Superior temporal gyrus (tissue), 1 donor: ENCODE results near the gene PLOD1.
"Not testable (repeated sequence)": the region's sequence is repeated elsewhere in the genome, so short reads cannot be mapped to it uniquely, and the experiment has no call there.

Experiments
- DNase-seq: peaks from one replicate; pipeline ENCODE4 v3.0.0-alpha.2; 2016; ENCODE audit errors: extremely low spot score

The PLOD1 gene

DNA sequence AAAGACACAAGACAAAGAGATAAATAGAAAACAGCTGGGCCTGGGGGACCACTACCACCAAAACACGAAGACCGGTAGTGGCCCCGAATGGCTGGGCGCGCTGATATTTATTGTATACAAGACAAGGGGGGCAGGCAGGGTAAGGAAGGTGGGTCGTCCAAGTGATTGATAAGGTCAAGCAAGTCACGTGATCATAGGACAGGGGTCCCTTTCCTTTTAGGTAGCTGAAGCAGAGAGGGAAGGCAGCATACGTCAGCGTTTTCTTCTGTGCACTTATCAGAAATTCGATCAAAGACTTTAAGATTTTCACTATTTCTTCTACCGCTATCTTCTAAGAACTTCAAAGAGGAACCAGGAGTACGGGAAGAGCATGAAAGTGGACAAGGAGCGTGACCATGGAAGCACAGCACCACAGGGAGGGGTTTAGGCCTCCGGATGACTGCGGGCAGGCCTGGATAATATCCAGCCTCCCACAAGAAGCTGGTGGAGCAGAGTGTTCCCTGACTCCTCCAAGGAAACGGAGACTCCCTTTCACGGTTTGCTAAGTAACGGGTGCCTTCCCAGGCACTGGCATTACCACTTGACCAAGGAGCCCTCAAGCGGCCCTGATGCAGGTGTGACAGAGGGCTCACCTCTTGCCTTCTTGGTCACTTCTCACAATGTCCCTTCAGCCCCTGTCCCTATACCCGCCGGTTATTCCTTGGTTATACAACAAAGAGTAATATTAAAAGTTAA lies 21.9 kb upstream of the PLOD1 start:
- not testable (repeated sequence) for DNase-seq

DNA sequence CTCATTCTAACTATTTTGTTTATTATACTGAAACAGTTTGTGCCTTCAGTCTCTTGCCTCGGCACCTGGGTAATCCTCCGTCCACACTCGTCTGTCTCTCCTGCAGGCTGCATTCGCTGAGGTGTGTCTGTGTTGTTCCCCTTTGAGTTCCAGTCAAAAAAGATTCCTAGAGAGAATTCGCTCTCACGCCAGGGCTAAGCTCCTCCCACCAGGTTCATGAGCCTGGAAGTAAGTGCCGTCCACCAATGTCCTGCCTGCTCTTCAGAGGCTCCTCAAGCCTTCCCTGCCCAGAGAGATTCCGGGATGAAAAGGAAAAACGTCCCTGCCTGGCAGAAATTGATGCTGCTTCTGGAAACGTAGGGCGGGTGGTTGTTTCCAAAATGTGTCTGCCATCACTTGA lies 21.2 kb upstream of the PLOD1 start:
- no peak for DNase-seq

GRCh38 chr1:11914024-11914423 lies 20.5 kb upstream of the PLOD1 start:
- no peak for DNase-seq

DNA sequence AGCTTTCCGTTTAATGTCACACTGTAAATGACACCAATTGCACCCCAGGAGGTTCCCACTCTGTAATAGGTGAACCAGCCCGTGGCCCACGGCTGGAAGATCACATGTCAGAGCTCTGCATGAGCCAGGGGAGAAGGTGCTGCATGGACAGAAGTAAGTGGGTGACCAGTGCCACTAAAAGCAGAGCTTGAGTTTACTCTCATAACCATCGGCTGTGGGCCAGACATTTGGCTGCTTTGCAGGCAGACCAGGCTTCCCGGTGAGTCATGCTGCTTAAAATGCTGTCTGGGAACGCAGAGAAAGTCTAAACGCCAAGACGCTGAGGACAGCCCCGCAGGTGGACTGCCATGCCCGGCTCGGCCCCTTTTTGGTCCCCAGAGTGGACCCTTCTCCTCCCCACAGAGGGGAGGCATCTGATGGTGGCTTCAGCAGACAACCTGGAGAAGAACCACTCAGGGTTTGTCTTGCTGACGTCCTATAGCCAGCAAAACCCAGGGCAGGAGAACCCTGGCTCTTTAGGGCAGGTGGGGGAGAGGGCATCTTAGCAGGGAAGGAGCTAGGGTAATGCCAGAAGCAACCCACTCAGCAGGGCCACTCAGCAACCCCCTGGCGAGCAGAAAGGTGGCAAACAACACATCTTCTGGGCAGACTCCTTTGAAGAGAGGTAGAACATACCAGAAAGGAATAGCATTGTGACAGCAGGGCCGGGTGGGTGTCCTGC lies 15.6 kb upstream of the PLOD1 start:
- peak; percentile 75 for DNase-seq

- DNase-seq = no peak
These were observed 14.9 kb upstream of the PLOD1 start for GRCh38 chr1:11919621-11920020.

DNA sequence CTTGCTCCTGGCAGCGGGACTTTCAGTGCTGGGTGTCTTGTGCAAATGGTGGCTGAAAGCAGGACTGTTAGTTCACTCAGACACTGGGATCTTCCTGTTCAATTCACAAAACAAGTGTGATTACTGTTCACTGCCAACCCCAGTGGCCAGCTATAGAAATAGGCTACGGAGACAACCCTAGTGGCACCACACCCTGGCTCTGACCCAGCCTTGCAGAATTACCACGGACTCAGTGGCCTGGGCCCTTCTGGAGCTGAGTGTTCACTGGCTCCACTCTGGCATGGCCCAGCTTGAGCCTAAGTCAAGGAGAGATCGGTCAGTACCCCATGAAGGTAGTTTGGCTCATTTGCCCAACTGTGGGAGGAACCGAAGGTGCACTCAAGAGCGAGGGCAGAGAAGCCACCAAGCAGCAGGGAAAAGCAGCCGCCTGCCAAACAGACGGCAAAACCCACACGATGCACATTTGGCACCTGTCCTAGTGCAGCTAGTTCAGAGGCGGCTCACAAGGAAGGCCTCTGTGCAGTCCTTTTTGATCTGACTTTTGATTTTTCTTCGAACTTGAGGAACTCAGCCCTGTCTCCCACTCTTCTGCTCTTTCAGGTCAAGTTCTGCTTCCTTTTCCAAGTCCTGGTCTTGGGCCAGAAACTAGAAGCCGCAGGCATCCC lies 14.1 kb upstream of the PLOD1 start:
- DNase-seq = peak; percentile 67

DNA sequence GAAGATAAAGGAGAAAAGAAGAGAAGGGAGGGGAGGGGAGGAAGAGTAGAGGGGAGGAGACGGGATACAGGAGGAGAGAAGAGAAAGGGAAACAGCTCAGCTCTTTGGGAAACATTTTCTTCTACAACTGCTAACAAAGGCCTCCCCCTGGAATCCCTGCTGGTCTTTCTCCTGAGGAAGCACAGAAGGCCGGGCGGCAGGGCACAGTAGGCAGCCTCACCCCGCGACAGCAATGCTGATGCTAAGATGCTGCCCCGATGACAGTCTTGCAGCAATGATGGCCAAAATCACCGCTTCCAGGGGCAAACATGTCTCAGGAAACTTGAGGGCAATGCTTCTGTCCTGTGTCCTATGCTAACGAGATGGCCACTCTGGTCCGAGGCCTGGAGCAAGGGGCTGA lies 13.5 kb upstream of the PLOD1 start:
- no peak for DNase-seq

DNA sequence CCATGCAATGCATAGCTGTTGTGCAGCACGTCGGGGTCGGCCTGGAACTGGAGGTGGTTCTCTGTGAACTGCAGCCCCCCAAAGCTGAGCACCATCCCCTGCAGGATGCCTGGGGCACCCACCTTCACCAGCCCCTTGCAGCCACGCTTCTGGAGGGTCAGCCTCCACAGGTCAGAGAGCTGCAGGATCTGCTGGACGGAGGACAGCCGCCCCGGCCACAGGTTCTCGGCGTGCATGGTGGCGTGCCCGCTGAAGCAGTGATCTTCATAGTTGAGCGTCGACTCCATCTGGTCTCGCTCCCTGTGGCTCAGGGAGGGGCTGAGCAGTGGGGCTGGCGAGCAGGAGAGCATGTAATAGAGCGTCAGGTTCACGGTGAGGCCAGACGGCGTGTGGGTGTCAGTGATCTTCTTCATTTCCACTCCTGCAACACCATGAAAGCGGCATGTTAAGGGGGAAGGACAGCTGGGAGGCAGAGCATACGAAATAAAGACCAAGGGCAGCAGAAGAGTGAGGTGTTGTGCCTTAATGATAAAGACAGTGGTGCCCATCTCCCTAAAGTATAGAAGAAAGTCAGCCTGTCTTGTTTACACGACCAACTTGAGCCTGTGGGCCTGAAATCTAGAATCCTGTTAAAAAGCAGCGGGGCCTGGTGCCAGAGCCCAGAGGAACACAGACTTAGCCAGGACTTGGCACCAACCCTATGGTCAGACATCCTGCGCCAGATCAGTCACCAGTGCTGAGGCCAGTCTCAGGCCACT lies 11.3 kb upstream of the PLOD1 start:
- DNase-seq = no peak

DNA sequence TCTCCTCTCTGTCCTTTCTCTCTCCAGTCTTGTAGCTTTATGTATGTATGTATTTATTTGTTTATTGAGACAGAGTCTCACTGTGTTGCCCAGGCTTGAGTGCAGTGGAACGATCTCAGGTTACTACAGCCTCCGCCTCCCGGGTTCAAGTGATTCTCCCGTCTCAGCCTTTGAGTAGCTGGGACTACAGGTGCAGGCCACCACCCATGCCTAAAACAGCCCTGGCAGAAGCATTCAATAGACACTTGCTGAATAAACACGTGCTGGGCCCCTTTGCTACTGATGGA lies 10.7 kb upstream of the PLOD1 start:
- DNase-seq = no peak

- no peak for DNase-seq
These were observed 10.0 kb upstream of the PLOD1 start for GRCh38 chr1:11924334-11925195.

DNA sequence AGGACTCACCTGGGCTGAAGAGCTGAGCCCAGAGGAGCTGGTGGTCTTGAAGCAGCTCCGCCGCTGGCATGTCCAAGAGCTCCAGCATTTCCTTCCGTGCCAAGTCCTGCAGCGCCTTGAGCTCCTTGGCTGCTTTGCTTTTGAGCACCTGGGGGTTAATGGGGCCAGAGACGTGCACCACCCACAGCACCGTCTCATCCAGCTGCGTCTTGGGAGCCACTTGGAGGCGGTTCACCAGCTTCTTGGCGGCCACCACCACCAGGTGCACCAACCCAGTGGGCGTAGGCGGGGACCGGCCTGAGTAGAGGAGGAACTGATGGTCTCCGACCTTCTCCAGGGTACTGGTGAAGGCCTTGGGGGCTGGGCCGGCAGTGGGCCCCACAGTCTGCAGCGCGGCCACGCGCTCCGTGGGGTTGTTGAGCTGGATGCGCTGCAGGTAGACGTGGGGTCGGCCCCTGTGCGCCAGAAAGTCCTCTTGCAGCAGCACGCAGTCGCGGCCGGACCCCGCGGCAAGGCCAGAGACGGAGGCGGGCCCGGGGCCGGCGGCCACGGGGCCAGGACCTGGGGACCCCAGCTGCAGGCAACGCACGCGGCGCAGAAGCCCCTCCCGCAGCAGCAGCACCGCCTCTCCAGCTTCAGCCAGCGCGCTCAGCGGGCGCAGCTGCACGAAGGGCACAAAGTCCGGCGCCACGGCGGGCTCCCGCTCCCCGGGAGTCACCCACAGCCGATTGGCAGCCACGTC lies 9.2 kb upstream of the PLOD1 start:
- DNase-seq = not testable (repeated sequence)

DNA sequence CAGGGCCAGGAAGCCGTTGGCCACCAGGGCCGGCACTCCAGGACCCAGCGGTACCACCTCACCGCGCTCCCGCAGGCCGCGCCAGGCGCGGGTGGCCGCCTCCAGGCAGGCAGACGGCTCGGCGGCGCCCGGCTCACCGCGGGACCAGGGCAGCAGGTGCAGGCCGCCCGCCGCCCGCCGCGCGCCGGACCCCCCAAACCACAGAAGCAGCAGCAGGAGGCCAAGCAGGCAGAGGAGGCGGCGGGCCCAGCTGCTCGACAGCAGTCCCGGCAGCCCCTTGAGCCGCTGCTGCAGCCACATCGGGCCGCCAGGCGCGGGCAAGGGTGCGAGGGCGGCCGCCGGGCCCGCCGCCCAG lies 8.6 kb upstream of the PLOD1 start:
- DNase-seq = no peak

DNA sequence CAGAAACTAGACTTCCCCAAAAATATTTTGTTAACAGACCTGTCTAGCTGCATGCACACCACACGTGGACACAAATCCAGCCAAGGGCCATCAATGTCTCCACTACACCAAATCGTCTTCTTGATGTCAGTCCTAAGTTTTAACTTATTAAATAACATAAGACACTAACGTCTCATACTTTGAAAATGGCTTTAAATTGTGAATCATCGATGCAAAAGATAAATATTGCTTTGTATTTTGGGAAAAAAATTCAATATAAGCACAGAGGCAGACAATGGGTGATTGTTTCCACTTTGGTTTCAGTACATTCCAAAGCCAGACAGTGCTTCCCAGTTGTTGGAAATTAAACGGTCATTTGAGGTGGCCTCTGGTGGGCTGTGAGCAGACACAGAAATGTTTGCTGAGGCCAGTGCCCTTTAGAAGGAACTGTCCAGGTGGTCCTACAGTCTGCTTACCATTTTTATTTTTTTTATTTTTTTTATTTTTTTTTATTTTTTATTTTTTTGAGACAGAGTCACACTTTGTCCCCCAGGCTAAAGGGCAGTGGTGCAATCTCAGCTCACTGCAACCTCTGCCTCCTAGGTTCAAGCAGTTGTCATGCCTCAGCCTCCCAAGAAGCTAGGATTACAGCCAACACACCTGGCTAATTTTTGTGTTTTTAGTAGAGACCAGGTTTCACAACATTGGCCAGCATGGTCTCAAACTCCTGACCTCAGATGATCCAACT lies 6.5 kb upstream of the PLOD1 start:
- peak; percentile 72 for DNase-seq

DNA sequence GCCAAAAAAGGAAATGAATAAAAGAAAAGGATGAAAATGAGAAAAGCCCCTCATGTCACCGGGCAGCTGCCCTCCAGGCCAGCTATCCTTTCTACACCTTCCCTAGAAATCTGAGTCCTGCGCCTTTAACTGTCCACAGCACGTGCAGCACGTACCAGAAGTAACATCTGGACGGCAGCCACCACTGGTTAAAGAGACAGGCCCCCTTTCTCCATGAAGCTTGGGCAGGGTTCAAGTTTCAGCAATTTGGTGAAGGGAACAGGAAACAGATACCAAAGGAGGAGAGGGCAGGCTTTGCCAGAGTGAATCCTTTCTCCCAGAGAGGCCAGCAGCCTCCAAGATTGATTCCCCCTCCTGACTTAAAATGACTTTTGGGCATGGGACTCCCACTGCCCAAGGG lies 4.7 kb upstream of the PLOD1 start:
- DNase-seq = no peak

GRCh38 chr1:11930571-11931445 lies 3.7 kb upstream of the PLOD1 start:
- no peak for DNase-seq

GRCh38 chr1:11931845-11932244 lies 2.7 kb upstream of the PLOD1 start:
- DNase-seq = no peak

DNA sequence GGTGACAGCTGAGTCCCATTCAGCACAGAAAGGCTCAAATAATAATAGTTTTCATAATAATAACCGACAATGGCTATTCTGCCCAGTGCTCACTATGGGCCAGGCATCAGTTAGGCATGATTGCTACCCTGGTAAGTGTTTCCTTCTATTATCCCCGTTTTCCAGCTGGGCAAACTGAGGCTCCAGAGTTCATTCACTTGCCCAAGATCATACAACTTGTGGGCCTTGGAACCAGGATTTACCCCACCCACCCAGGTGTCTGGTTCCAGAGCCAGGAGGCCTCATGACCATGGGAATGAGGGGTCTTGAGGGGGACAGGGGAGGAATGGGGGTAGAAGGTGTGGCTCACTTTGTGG lies 518 bp downstream of the PLOD1 start:
- DNase-seq = no peak

DNA sequence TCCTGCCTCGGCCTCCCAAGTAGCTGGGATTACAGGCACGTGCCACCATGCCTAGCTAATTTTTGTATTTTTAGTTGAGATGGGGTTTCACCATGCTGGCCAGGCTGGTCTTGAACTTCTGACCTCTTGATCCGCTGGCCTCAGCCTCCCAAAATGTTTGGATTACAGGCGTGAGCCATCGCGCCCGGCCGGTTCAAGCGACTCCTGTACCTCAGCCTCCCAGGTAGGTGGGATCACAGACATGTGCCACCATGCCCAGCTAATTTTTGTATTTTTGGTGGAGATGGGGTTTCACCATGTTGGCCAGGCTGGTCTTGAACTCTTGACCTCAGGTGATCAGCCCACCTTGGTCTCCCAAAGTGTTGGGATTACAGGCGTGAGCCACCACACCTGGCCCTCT lies 1.2 kb downstream of the PLOD1 start:
- not testable (repeated sequence) for DNase-seq
